Ovary (tissue), 9 donors: Measurements from ENCODE around the gene XKR7. TPM values are rescaled to one million over a fixed set of nuclear protein-coding genes. Genes with fewer than 3 reads are reported as not detected.

ENCODE experiments used
- DNase-seq, 5 donors: peaks; one replicate each; pipeline ENCODE4 v3.0.0-alpha.2; 2019 to 2020
- H3K27ac ChIP-seq, 2 donors: fragments of 200-600 bp; one replicate each; pipeline versions ENCODE4 v1.5.1 to v1.8.0; 2019 to 2022
- H3K27me3 ChIP-seq: fragments of 200-600 bp; one replicate; pipeline ENCODE4 v1.8.0; 2022
- H3K36me3 ChIP-seq: fragments of 200-600 bp; sonication (generic); one replicate; pipeline ENCODE4 v1.5.1; 2019
- H3K4me1 ChIP-seq: one replicate; pipeline ENCODE4 v1.8.1; 2013; ENCODE audit warnings: mild to moderate bottlenecking, moderate library complexity; ENCODE audit not compliant: insufficient read depth
- H3K4me3 ChIP-seq: fragments of 200-600 bp; sonication (generic); one replicate; pipeline ENCODE4 v1.5.1; 2017
- H3K9me3 ChIP-seq, 2 donors: fragments of 200-600 bp in 1 of 2; sonication (generic) in 1 of 2; one replicate each; pipeline versions ENCODE4 v1.5.1 to v1.8.1; 2013 to 2019; ENCODE audit warnings: mild to moderate bottlenecking in 1 of 2, moderate library complexity in 1 of 2
- CTCF ChIP-seq, 3 donors: fragments of 450-650 bp in 2 of 3; fragments of 200-600 bp in 1 of 3; IDR thresholded peaks; one replicate each; pipeline versions ENCODE4 v1.5.1 to v1.8.0; 2016 to 2022; ENCODE audit warnings: antibody characterized with exemption in 3 of 3, mild to moderate bottlenecking in 1 of 3
- EP300 ChIP-seq: sonication (generic); formaldehyde crosslinking; IDR thresholded peaks from one replicate; pipeline ENCODE4 v1.6.1; 2017; ENCODE audit warnings: antibody characterized with exemption
- POLR2A ChIP-seq: fragments of 450-650 bp; IDR thresholded peaks from one replicate; pipeline ENCODE4 v1.6.1; 2017; ENCODE audit warnings: antibody characterized with exemption, mild to moderate bottlenecking, moderate library complexity
- WGBS, 3 donors: extraction: QIAGEN DNeasy Blood & Tissue Kit in 1 of 3; methylation state at CpG; one replicate each; pipeline versions ENCODE4 v1.1.5 to v1.1.7; 2013 to 2017; 5-methylcytosine and 5-hydroxymethylcytosine counted together
- intact Hi-C, 4 donors: fragments of 100-400 bp; cut with DNase I; formaldehyde crosslinking; loops; one replicate each; pipeline versions ENCODE4 v1.11.0 to v1.15.1; 2022 to 2023
- polyA plus RNA-seq, 2 donors: library from polyadenylated mRNA; stranded (reverse); fragments of 200-250 nt in 1 of 2; fragments of 350-450 nt in 1 of 2; fragmentation: Illumina TruSeq in 1 of 2; extraction: RNeasy Lipid Tissue Mini Kit (QIAGEN cat#74804) in 1 of 2; gene quantifications; one replicate each; pipeline ENCODE4 v1.2.3, GENCODE V29; 2013 to 2014
- total RNA-seq, 7 donors: library from RNA; depleted of rRNA in 2 of 7; stranded (reverse); fragments of >200 nt in 2 of 7; fragmentation: NEBNext Ultra II Directional in 3 of 7; extraction: Animal tissue kit (Norgen Biotek cat#: 25700) in 3 of 7; gene quantifications; one replicate each; pipeline versions ENCODE4 v1.1.0 to v1.2.4, GENCODE V29; 2016 to 2023
- donor health status: DM: no; HTN: no; CAD: no; lungs with moderate emphysema.
- donor health status: DM: no; HTN: no; CAD: no.
- donor health status: Bipolar disorder and iron deficiency.
- donor health status: DM: yes; HTN: yes; CAD: no.
- donor health status: DM: no; HTN: no; CAD: no.
- donor health status: DM: yes; HTN: yes; CAD: no.

XKR7 gene
- total and polyA plus RNA-seq, 9 donors = not detected

- no peak for TF ChIP-seq CTCF (IDR thresholded peaks at IDR 0.05)
- no peak for TF ChIP-seq POLR2A
- TF ChIP-seq EP300 = no peak
- H3K27ac ChIP-seq = no peak overlapping the region
- peaks cover 2% of the 10 kb centered on the region for H3K27me3 ChIP-seq
- H3K4me1 ChIP-seq = peaks cover 1% of the 10 kb centered on the region
- intact Hi-C loops = no loop called here
- no peak for DNase-seq
- H3K36me3 ChIP-seq = no peaks in the 10 kb centered on the region
- WGBS, 3 donors = 83 to 94% (median 85%) methylated on average over 4 of the region's 4 CpGs
- H3K9me3 ChIP-seq = no peaks in the 10 kb centered on the region
- H3K4me3 ChIP-seq = no peak overlapping the region
Observed at GRCh38 chr20:32021091-32021490, 53.1 kb downstream of the XKR7 start.

DNA sequence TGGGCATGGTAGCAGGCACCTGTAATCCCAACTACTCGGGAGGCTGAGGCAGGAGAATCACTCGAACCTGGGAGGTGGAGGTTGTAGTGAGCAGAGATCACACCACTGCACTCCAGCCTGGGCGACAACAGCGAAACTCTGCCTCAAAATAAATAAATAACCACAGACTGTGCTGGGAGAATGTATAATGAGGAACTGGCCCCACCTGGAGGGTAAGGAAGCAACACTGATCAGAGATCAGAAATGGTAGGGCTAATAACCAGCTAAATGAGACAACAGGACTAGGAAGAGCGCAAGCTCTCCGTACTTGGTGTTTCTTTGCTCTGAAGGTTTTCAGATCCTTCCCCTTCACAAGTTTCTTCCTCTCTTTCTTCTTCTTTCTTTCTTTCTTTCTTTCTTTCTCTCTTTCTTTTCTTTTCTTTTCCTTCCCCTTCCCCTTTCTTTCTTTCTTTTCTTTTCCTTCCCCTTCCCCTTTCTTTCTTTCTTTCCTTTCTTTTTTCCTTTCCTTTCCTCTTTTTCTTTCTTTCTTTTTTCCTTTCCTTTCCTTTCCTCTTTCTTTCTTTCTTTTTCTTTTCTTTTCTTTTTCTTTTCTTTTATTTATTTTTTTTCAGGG, 56.8 kb downstream of the XKR7 start:
- H3K36me3 ChIP-seq = no peaks in the 10 kb centered on the region
- no peaks in the 10 kb centered on the region for H3K4me1 ChIP-seq
- TF ChIP-seq CTCF (IDR thresholded peaks at IDR 0.05) = no peak
- TF ChIP-seq POLR2A = no peak
- no peak for TF ChIP-seq EP300
- WGBS, 3 donors = 72 to 78% (median 74%) methylated on average over 6 of the region's 6 CpGs
- H3K9me3 ChIP-seq = no peaks in the 10 kb centered on the region
- DNase-seq = no peak
- no peaks in the 10 kb centered on the region for H3K27me3 ChIP-seq
- intact Hi-C loops = loop anchor here in 1 of 4 donors (5.0 kb wide), 1 partner anchor 202 kb away; no protein-coding TSS in a partner anchor
- H3K4me3 ChIP-seq = no peak overlapping the region
- H3K27ac ChIP-seq = no peak overlapping the region

DNA sequence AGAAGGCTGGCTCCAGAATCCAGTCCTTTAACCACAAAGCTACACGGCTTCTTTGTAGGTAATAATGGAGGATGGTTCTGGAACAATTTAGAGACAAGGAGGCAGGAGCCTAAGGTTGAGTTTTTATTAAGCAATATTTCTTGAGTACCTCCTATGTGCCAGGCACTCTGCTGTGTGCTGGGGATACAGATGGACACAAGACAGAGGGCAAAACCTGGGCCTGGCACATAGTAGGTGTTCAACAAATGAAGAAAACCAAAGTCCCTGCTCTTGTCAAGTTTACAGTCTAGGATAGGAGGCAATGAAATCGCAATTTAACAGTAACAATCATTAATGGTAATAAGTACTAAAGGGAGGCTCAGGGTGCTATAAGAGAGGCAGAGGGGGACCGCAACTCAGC, 59.7 kb downstream of the XKR7 start:
- Histone ChIP-seq H3K27ac (no peak overlapping the region), H3K4me3 (no peak overlapping the region), H3K9me3 (no peaks in the 10 kb centered on the region), H3K36me3 (no peaks in the 10 kb centered on the region), H3K4me1 (peaks cover 3% of the 10 kb centered on the region), H3K27me3 (no peaks in the 10 kb centered on the region)
- TF ChIP-seq POLR2A (no peak), CTCF (IDR thresholded peaks at IDR 0.05) (no peak)
- WGBS, 3 donors = 85 to 94% (median 91%) methylated on average over 3 of the region's 3 CpGs
- intact Hi-C loops = loop anchor here in 1 of 4 donors (5.0 kb wide), 1 partner anchor 205 kb away; no protein-coding TSS in a partner anchor
- DNase-seq = no peak

DNA sequence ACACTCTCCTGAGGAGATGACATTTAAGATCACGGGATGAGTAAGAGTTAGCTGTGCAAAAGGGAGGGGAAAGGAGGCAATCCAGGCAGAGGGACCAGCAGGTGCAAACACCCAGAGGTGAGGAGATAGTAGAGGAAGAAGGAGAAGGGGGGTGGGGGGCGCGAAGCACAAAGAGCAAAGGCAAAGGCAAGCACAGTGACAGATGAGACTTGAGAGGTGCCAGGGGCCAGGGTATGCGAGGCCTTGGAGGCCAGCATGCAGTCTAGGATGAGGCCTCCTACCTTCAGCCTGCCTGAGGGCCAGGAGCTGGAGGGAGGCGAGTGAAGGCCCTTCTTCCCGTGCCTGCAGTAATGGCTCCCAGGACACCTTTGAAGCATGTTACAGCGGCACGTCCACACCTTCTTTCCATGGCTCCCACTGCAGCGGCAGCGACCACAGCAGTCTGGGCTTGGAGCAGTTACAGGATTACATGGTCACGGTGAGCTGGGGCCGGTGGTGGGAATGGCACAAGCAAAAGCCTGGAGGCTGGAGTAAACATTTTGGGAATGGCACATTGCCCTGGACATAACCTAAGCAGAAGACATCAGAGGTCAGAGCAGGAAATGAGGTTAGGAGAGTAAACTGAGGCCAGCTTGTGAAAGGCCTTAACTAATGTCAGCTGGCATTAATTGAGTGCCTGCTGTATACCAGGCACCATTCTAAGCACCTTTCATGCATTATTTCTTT, 60.9 kb downstream of the XKR7 start:
- WGBS, 3 donors = 39 to 44% (median 44%) methylated on average over 12 of the region's 12 CpGs
- H3K27me3 ChIP-seq = no peaks in the 10 kb centered on the region
- TF ChIP-seq POLR2A (no peak), CTCF (IDR thresholded peaks at IDR 0.05) (no peak), EP300 (no peak)
- peaks cover 3% of the 10 kb centered on the region for H3K4me1 ChIP-seq
- H3K9me3 ChIP-seq = no peaks in the 10 kb centered on the region
- intact Hi-C loops = loop anchor here in 1 of 4 donors (5.0 kb wide), 1 partner anchor 207 kb away; no protein-coding TSS in a partner anchor
- no peaks in the 10 kb centered on the region for H3K36me3 ChIP-seq
- no peak overlapping the region for H3K27ac ChIP-seq
- no peak for DNase-seq
- H3K4me3 ChIP-seq = no peak overlapping the region
